DOHH2 (cell line): ENCODE measurements around the gene UBA7.

Source experiments
- H3F3A ChIP-seq: fragments of 200-600 bp; sonication (generic), shearing (Covaris generic); 2 replicates; pipeline ENCODE4 v1.6.0; 2016; ENCODE audit warnings: antibody characterized with exemption, mild to moderate bottlenecking; ENCODE audit not compliant: control insufficient read depth, insufficient read depth
- H3K27ac ChIP-seq: fragments of 200-600 bp; sonication (generic); 2 replicates; pipeline ENCODE4 v1.5.1; 2014; ENCODE audit warnings: low read depth, mild to moderate bottlenecking, low read length, moderate library complexity
- H3K27me3 ChIP-seq: fragments of 200-600 bp; sonication (generic); 2 replicates; pipeline ENCODE4 v1.6.1; 2014; ENCODE audit warnings: mild to moderate bottlenecking, low read length, mixed read lengths; ENCODE audit not compliant: control insufficient read depth
- H3K36me3 ChIP-seq: fragments of 200-600 bp; sonication (generic); 2 replicates; pipeline ENCODE4 v1.6.1; 2014; ENCODE audit warnings: mild to moderate bottlenecking, low read length, moderate library complexity, mixed read lengths; ENCODE audit not compliant: control insufficient read depth
- H3K4me1 ChIP-seq: fragments of 200-600 bp; sonication (generic); 2 replicates; pipeline ENCODE4 v1.6.1; 2014; ENCODE audit warnings: mild to moderate bottlenecking, low read length, mixed read lengths; ENCODE audit not compliant: control insufficient read depth
- H3K4me2 ChIP-seq: fragments of 200-600 bp; sonication (generic); 2 replicates; pipeline ENCODE4 v1.6.0; 2014; ENCODE audit warnings: mild to moderate bottlenecking, low read length, moderate library complexity
- H3K4me3 ChIP-seq: fragments of 200-600 bp; sonication (generic); 2 replicates; pipeline ENCODE4 v1.5.1; 2014; ENCODE audit warnings: mild to moderate bottlenecking, low read length, mixed read lengths
- H3K79me2 ChIP-seq: fragments of 200-600 bp; sonication (generic); 2 replicates; pipeline ENCODE4 v1.6.1; 2014; ENCODE audit warnings: mild to moderate bottlenecking, low read length, mixed read lengths; ENCODE audit not compliant: control insufficient read depth
- H3K9me2 ChIP-seq: fragments of 200-600 bp; sonication (generic); replicated peaks from 2 replicates; pipeline ENCODE4 v1.6.1; 2014; ENCODE audit warnings: mild to moderate bottlenecking, low read length, mixed read lengths; ENCODE audit not compliant: control insufficient read depth
- H3K9me3 ChIP-seq: fragments of 200-600 bp; sonication (generic); 2 replicates; pipeline ENCODE4 v1.6.1; 2014; ENCODE audit warnings: antibody characterized with exemption, low read length, mixed read lengths; ENCODE audit not compliant: control insufficient read depth, insufficient read depth
- H4K20me1 ChIP-seq: fragments of 200-600 bp; sonication (generic); 2 replicates; pipeline ENCODE4 v1.6.0; 2014; ENCODE audit warnings: low read depth, mild to moderate bottlenecking, antibody characterized with exemption, low read length, moderate library complexity; ENCODE audit not compliant: control insufficient read depth, insufficient read depth
- CTCF ChIP-seq: fragments of 200-600 bp; sonication (generic); IDR thresholded peaks from one replicate; pipeline ENCODE4 v1.5.1; 2014; ENCODE audit warnings: antibody characterized with exemption, mild to moderate bottlenecking, low read depth, low read length; ENCODE audit not compliant: poor library complexity, severe bottlenecking
- EZH2phosphoT487 ChIP-seq: fragments of 200-600 bp; sonication (generic); IDR thresholded peaks from 2 replicates; pipeline ENCODE4 v1.6.1; 2017; ENCODE audit warnings: borderline replicate concordance, mild to moderate bottlenecking, antibody characterized with exemption, low read length, moderate library complexity, mixed read lengths

UBA7 gene

GRCh38 chr3:49856181-49857005, 42.6 kb upstream of the UBA7 start, which contains the start of gene TRAIP:
TRAIP (minus strand) TSS chr3:49856564; CDS start chr3:49856453, 111 bp downstream.
- 0 out of 2 replicates have a peak, but pooled peaks cover 4% of the 10 kb centered on the region for H4K20me1 ChIP-seq
- H3K36me3 ChIP-seq = peaks cover 9% of the 10 kb centered on the region
- H3K4me1 ChIP-seq = peaks cover 41% of the 10 kb centered on the region
- H3K4me3 ChIP-seq = peak within 1 kb of the TSS; percentile 97
- no peaks in the 10 kb centered on the region for H3K27me3 ChIP-seq
- no peaks in the 10 kb centered on the region for H3K9me2 ChIP-seq
- H3K4me2 ChIP-seq = peak within 1 kb of the TSS; percentile 88
- H3K27ac ChIP-seq = peak within 1 kb of the TSS; percentile 19; the same call in 1 of the 2 replicates
- H3F3A ChIP-seq = 0 out of 2 replicates have a peak, but pooled peaks cover 4% of the 10 kb centered on the region
- TF ChIP-seq CTCF (no peak), EZH2phosphoT487 (no peak)
- peaks cover 38% of the 10 kb centered on the region for H3K79me2 ChIP-seq
- no peaks in the 10 kb centered on the region for H3K9me3 ChIP-seq

- H4K20me1 ChIP-seq = 0 out of 2 replicates have a peak, but pooled peaks cover 4% of the 10 kb centered on the region
- peak overlapping the region; percentile 97 for H3K4me3 ChIP-seq
- 0 out of 2 replicates have a peak, but pooled peaks cover 4% of the 10 kb centered on the region for H3F3A ChIP-seq
- H3K27ac ChIP-seq = peak overlapping the region; percentile 19; the same call in 1 of the 2 replicates
- peaks cover 43% of the 10 kb centered on the region for H3K79me2 ChIP-seq
- peak overlapping the region; percentile 88 for H3K4me2 ChIP-seq
- H3K36me3 ChIP-seq = peaks cover 9% of the 10 kb centered on the region
- H3K4me1 ChIP-seq = peaks cover 41% of the 10 kb centered on the region
- TF ChIP-seq CTCF (no peak), EZH2phosphoT487 (no peak)
- H3K27me3 ChIP-seq = no peaks in the 10 kb centered on the region
- no peaks in the 10 kb centered on the region for H3K9me2 ChIP-seq
- no peaks in the 10 kb centered on the region for H3K9me3 ChIP-seq
Observed at GRCh38 chr3:49855662-49856061, 41.9 kb upstream of the UBA7 start.

GRCh38 chr3:49845694-49846093, 31.9 kb upstream of the UBA7 start:
- Histone ChIP-seq H3K4me2 (no peak overlapping the region), H3K4me3 (no peak overlapping the region), H4K20me1 (no peaks in the 10 kb centered on the region), H3K27me3 (no peaks in the 10 kb centered on the region), H3K9me2 (no peaks in the 10 kb centered on the region), H3K4me1 (peaks cover 7% of the 10 kb centered on the region; the same call in 1 of the 2 replicates), H3K27ac (no peak overlapping the region), H3K36me3 (peaks cover 65% of the 10 kb centered on the region), H3F3A (no peaks in the 10 kb centered on the region), H3K79me2 (peaks cover 8% of the 10 kb centered on the region), H3K9me3 (no peaks in the 10 kb centered on the region)
- TF ChIP-seq CTCF = no peak
- no peak for TF ChIP-seq EZH2phosphoT487
